ENCODE measurements around the gene IL1R2. TPM values are rescaled to one million over a fixed set of nuclear protein-coding genes. Genes with fewer than 3 reads are reported as not detected.

The IL1R2 gene
- total RNA-seq, 2 experiments from 2014 or later, result not detected

DNA sequence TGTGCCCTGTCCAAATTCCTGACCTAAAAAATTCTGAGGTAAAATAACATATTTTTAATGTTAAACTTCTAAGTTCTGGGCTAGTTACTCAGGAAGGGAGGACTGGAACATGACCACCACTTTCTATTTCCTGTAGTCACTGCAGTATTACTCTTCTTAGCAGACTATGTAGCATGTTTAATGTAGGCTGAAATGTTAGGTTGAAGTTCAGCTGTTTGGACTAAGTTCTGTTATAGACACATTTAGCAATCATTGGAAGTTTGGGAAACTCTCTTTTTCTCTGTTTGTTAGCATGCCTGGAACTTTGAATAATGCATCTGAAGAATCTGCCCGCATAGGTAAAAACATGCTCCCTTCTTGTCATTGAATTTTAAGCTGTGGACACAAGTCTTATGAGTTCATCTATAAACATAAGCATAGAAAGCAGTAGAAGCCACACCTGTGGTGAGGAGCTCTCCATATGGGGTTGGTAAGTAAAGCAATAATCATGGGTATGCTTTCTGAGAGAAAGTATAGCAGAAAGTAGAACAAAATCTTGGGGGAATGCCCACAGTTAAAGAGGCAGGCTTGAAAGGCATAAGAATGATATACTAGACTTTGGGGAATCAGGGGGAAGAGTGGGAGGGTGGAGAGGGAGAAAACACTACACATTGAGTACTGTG is 52.6 kb downstream of the IL1R2 start:
- Histone ChIP-seq H3K36me3 (ENCODE audit: insufficient read depth, low read length) (no peaks in the 10 kb centered on the region), H3K4me2 (ENCODE audit: low read length) (no peak overlapping the region), H3K4me3 (ENCODE audit: low read depth, low read length, poor library complexity, severe bottlenecking) (no peak overlapping the region), H3K79me2 (ENCODE audit: insufficient read depth, low read depth, low read length) (no peaks in the 10 kb centered on the region), H4K20me1 (ENCODE audit: insufficient read depth, low read length) (no peaks in the 10 kb centered on the region), H3K27ac (ENCODE audit: low read depth, low read length, poor library complexity, severe bottlenecking) (no peak overlapping the region), H3K9me3 (ENCODE audit: low read length) (no peaks in the 10 kb centered on the region), H2AFZ (ENCODE audit: low read length) (no peak overlapping the region), H3K4me1 (ENCODE audit: insufficient read depth, low read length, poor library complexity, severe bottlenecking) (no peaks in the 10 kb centered on the region), H3K9me2 (ENCODE audit: insufficient read depth, low read length) (no peaks in the 10 kb centered on the region)
- DNase-seq (ENCODE audit: low spot score), result no peak
- TF ChIP-seq EZH2phosphoT487 (IDR thresholded peaks at IDR 0.05; ENCODE audit: borderline replicate concordance, low read depth, low read length), result no peak
- TF ChIP-seq, protein P1, sequence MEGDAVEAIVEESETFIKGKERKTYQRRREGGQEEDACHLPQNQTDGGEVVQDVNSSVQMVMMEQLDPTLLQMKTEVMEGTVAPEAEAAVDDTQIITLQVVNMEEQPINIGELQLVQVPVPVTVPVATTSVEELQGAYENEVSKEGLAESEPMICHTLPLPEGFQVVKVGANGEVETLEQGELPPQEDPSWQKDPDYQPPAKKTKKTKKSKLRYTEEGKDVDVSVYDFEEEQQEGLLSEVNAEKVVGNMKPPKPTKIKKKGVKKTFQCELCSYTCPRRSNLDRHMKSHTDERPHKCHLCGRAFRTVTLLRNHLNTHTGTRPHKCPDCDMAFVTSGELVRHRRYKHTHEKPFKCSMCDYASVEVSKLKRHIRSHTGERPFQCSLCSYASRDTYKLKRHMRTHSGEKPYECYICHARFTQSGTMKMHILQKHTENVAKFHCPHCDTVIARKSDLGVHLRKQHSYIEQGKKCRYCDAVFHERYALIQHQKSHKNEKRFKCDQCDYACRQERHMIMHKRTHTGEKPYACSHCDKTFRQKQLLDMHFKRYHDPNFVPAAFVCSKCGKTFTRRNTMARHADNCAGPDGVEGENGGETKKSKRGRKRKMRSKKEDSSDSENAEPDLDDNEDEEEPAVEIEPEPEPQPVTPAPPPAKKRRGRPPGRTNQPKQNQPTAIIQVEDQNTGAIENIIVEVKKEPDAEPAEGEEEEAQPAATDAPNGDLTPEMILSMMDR (conservative IDR thresholded peaks at IDR 0.05; ENCODE audit: low read length), result no peak
- CTCF ChIA-PET (ENCODE audit: unreplicated experiment), result no interaction called here
- no TSS peak for BruUV-seq (replicated peaks)
- intact Hi-C loops (cut with micrococcal nuclease; ENCODE audit: unreplicated experiment), result no loop called here
- POLR2A ChIA-PET, result no interaction called here

DNA sequence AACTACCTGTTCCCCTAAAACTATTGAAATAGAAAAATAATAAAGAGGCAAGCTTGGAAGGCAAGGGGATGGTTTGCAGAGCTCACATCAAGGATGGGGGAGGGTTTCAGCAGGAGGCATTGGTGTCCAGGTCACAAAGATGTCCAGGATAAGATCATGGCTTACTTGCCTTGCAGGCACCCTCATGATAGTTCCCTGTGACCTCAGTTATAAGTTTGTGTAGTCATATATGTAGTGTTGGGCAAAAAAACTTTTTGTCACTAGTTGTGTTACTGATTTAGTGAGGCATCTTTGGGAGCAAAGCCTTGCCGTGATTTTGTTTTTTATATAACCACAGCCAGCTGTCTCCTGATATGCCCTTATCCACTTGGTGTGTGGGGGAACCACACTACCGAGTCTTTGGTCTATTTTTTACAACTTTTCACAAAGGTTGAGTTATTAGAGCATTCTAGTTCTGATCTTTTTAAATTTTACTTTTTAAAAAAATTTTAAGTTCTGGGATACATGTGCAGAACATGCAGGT is 53.3 kb downstream of the IL1R2 start:
- H3K27ac ChIP-seq (ENCODE audit: low read depth, low read length, poor library complexity, severe bottlenecking), result no peak overlapping the region
- no peaks in the 10 kb centered on the region for H4K20me1 ChIP-seq (ENCODE audit: insufficient read depth, low read length)
- no peak overlapping the region for H3K4me3 ChIP-seq (ENCODE audit: low read depth, low read length, poor library complexity, severe bottlenecking)
- DNase-seq (ENCODE audit: low spot score), result no peak
- no peaks in the 10 kb centered on the region for H3K4me1 ChIP-seq (ENCODE audit: insufficient read depth, low read length, poor library complexity, severe bottlenecking)
- ChIA-PET POLR2A (no interaction called here), CTCF (ENCODE audit: unreplicated experiment) (no interaction called here)
- no peak overlapping the region for H2AFZ ChIP-seq (ENCODE audit: low read length)
- intact Hi-C loops (cut with micrococcal nuclease; ENCODE audit: unreplicated experiment), result no loop called here
- H3K9me3 ChIP-seq (ENCODE audit: low read length), result no peaks in the 10 kb centered on the region
- H3K9me2 ChIP-seq (ENCODE audit: insufficient read depth, low read length), result no peaks in the 10 kb centered on the region
- BruUV-seq (replicated peaks), result no TSS peak
- H3K79me2 ChIP-seq (ENCODE audit: insufficient read depth, low read depth, low read length), result no peaks in the 10 kb centered on the region
- no peak overlapping the region for H3K4me2 ChIP-seq (ENCODE audit: low read length)
- TF ChIP-seq, protein P1 (conservative IDR thresholded peaks at IDR 0.05; ENCODE audit: low read length), result no peak
- TF ChIP-seq EZH2phosphoT487 (IDR thresholded peaks at IDR 0.05; ENCODE audit: borderline replicate concordance, low read depth, low read length), result no peak
- no peaks in the 10 kb centered on the region for H3K36me3 ChIP-seq (ENCODE audit: insufficient read depth, low read length)

DNA sequence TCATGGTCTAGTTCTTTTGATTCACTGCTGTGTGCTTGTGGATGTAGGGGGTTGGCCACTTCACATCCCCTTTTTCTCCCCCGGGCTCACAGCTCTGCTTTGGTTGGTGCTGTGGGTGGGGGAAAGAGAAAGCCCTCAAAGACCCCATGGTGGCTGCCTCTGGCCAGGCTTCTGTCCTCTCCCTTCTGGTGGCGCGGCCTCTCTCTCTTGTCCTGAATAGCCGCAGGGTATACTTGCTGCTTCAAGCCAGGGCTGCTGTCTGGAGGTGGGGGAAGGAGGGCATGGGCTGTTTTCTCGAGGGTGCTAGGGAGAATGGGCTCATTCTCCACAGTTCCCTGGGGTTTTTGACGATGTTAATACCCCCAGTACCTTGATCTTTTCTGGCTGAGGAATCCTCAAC is 53.9 kb downstream of the IL1R2 start:
- H4K20me1 ChIP-seq (ENCODE audit: insufficient read depth, low read length), result no peaks in the 10 kb centered on the region
- no peaks in the 10 kb centered on the region for H3K4me1 ChIP-seq (ENCODE audit: insufficient read depth, low read length, poor library complexity, severe bottlenecking)
- no TSS peak for BruUV-seq (replicated peaks)
- H3K4me3 ChIP-seq (ENCODE audit: low read depth, low read length, poor library complexity, severe bottlenecking), result no peak overlapping the region
- H3K9me3 ChIP-seq (ENCODE audit: low read length), result no peaks in the 10 kb centered on the region
- TF ChIP-seq EZH2phosphoT487 (IDR thresholded peaks at IDR 0.05; ENCODE audit: borderline replicate concordance, low read depth, low read length), result no peak
- TF ChIP-seq, protein P1 (conservative IDR thresholded peaks at IDR 0.05; ENCODE audit: low read length), result no peak
- H3K4me2 ChIP-seq (ENCODE audit: low read length), result no peak overlapping the region
- ChIA-PET CTCF (ENCODE audit: unreplicated experiment) (no interaction called here), POLR2A (no interaction called here)
- intact Hi-C loops (cut with micrococcal nuclease; ENCODE audit: unreplicated experiment), result no loop called here
- no peaks in the 10 kb centered on the region for H3K79me2 ChIP-seq (ENCODE audit: insufficient read depth, low read depth, low read length)
- no peak overlapping the region for H3K27ac ChIP-seq (ENCODE audit: low read depth, low read length, poor library complexity, severe bottlenecking)
- no peak for DNase-seq (ENCODE audit: low spot score)
- no peak overlapping the region for H2AFZ ChIP-seq (ENCODE audit: low read length)
- no peaks in the 10 kb centered on the region for H3K9me2 ChIP-seq (ENCODE audit: insufficient read depth, low read length)
- H3K36me3 ChIP-seq (ENCODE audit: insufficient read depth, low read length), result no peaks in the 10 kb centered on the region

Measured in OCI-LY7 (cell line).